Measurements from ENCODE around the gene SEPTIN8.

GRCh38 chr5:132825033-132825833 is 48.2 kb upstream of the SEPTIN8 start:
- TF ChIP-seq CTCF (IDR thresholded peaks at IDR 0.05) (no peak), POLR2A (IDR thresholded peaks at IDR 0.05) (no peak)
